ENCODE results near the gene HAL. TPM values are rescaled to one million over a fixed set of nuclear protein-coding genes. Genes with fewer than 3 reads are reported as not detected.

Gene HAL
- total RNA-seq, 1 experiment from 2014 or later = 0.82 TPM

GRCh38 chr12:96044017-96044942 is 48.1 kb upstream of the HAL start:
- ChIA-PET CTCF (no interaction called here), POLR2A (no interaction called here)
- no peaks in the 10 kb centered on the region for H3K36me3 ChIP-seq (ENCODE audit: control insufficient read depth, insufficient read depth, low read length)
- Mint-ChIP-seq H3K4me1 (ENCODE audit: low read depth, unreplicated experiment) (no peaks in the 10 kb centered on the region), H3K27ac (ENCODE audit: unreplicated experiment) (no peak overlapping the region), H3K27me3 (ENCODE audit: insufficient read depth, unreplicated experiment) (no peaks in the 10 kb centered on the region), H3K9me3 (ENCODE audit: unreplicated experiment) (no peaks in the 10 kb centered on the region), H3K36me3 (ENCODE audit: insufficient read depth, unreplicated experiment) (no peaks in the 10 kb centered on the region), H3K4me3 (ENCODE audit: unreplicated experiment) (no peak overlapping the region)
- H3K27me3 ChIP-seq (replicated peaks; ENCODE audit: control insufficient read depth, insufficient read depth, low read length) = no peaks in the 10 kb centered on the region
- H3K4me1 ChIP-seq = peaks cover 17% of the 10 kb centered on the region
- intact Hi-C loops (cut with micrococcal nuclease; ENCODE audit: unreplicated experiment) = no loop called here
- TF ChIP-seq CTCF (IDR thresholded peaks at IDR 0.05; ENCODE audit: insufficient read depth in 1 of 2, low read depth in 1 of 2, low read length in 1 of 2, severe bottlenecking in 1 of 2, unreplicated experiment in 1 of 2) = no peak
- no TSS peak for BruUV-seq (replicated peaks)
- no peak for DNase-seq
- no peaks in the 10 kb centered on the region for H3K9me3 ChIP-seq
- H3K4me3 ChIP-seq (ENCODE audit: low read depth, low read length) = no peak overlapping the region

- no peaks in the 10 kb centered on the region for H3K27me3 Mint-ChIP-seq (ENCODE audit: insufficient read depth, unreplicated experiment)
- peaks cover 17% of the 10 kb centered on the region for H3K4me1 ChIP-seq
- H3K4me3 Mint-ChIP-seq (ENCODE audit: unreplicated experiment) = no peak overlapping the region
- H3K36me3 ChIP-seq (ENCODE audit: control insufficient read depth, insufficient read depth, low read length) = no peaks in the 10 kb centered on the region
- CTCF ChIA-PET = no interaction called here
- POLR2A ChIA-PET = no interaction called here
- H3K27me3 ChIP-seq (replicated peaks; ENCODE audit: control insufficient read depth, insufficient read depth, low read length) = no peaks in the 10 kb centered on the region
- no TSS peak for BruUV-seq (replicated peaks)
- no peak for DNase-seq
- H3K9me3 Mint-ChIP-seq (ENCODE audit: unreplicated experiment) = no peaks in the 10 kb centered on the region
- H3K36me3 Mint-ChIP-seq (ENCODE audit: insufficient read depth, unreplicated experiment) = no peaks in the 10 kb centered on the region
- no peak overlapping the region for H3K27ac Mint-ChIP-seq (ENCODE audit: unreplicated experiment)
- no peaks in the 10 kb centered on the region for H3K4me1 Mint-ChIP-seq (ENCODE audit: low read depth, unreplicated experiment)
- TF ChIP-seq CTCF (IDR thresholded peaks at IDR 0.05; ENCODE audit: insufficient read depth in 1 of 2, low read depth in 1 of 2, low read length in 1 of 2, severe bottlenecking in 1 of 2, unreplicated experiment in 1 of 2) = no peak
- intact Hi-C loops (cut with micrococcal nuclease; ENCODE audit: unreplicated experiment) = no loop called here
- H3K9me3 ChIP-seq = no peaks in the 10 kb centered on the region
- H3K4me3 ChIP-seq (ENCODE audit: low read depth, low read length) = no peak overlapping the region
These were observed 45.0 kb upstream of the HAL start for GRCh38 chr12:96041181-96041580.

GRCh38 chr12:96040305-96041133 is 44.4 kb upstream of the HAL start:
- no peaks in the 10 kb centered on the region for H3K27me3 ChIP-seq (replicated peaks; ENCODE audit: control insufficient read depth, insufficient read depth, low read length)
- no peak for TF ChIP-seq CTCF (IDR thresholded peaks at IDR 0.05; ENCODE audit: insufficient read depth in 1 of 2, low read depth in 1 of 2, low read length in 1 of 2, severe bottlenecking in 1 of 2, unreplicated experiment in 1 of 2)
- H3K36me3 ChIP-seq (ENCODE audit: control insufficient read depth, insufficient read depth, low read length) = no peaks in the 10 kb centered on the region
- Mint-ChIP-seq H3K9me3 (ENCODE audit: unreplicated experiment) (no peaks in the 10 kb centered on the region), H3K4me1 (ENCODE audit: low read depth, unreplicated experiment) (no peaks in the 10 kb centered on the region), H3K36me3 (ENCODE audit: insufficient read depth, unreplicated experiment) (no peaks in the 10 kb centered on the region), H3K27ac (ENCODE audit: unreplicated experiment) (no peak overlapping the region), H3K4me3 (ENCODE audit: unreplicated experiment) (no peak overlapping the region), H3K27me3 (ENCODE audit: insufficient read depth, unreplicated experiment) (no peaks in the 10 kb centered on the region)
- peaks cover 17% of the 10 kb centered on the region for H3K4me1 ChIP-seq
- intact Hi-C loops (cut with micrococcal nuclease; ENCODE audit: unreplicated experiment) = no loop called here
- BruUV-seq (replicated peaks) = no TSS peak
- POLR2A ChIA-PET = no interaction called here
- CTCF ChIA-PET = no interaction called here
- DNase-seq = no peak
- H3K9me3 ChIP-seq = no peaks in the 10 kb centered on the region
- H3K4me3 ChIP-seq (ENCODE audit: low read depth, low read length) = no peak overlapping the region

Data from Caco-2 (cell line).